A673 (cell line): Measurements from ENCODE around the gene SMU1.

ENCODE experiments used
- CTCF ChIP-seq: fragments of 300-800, 200-600 bp; sonication (generic); conservative IDR thresholded peaks from 2 replicates; pipeline ENCODE4 v1.5.1; 2017; ENCODE audit warnings: low read depth, mild to moderate bottlenecking, antibody characterized with exemption, low read length, moderate library complexity, mixed read lengths
- EZH2 ChIP-seq: fragments of 200-600 bp; sonication (generic); IDR thresholded peaks from 2 replicates; pipeline ENCODE4 v1.6.1; 2017; ENCODE audit warnings: borderline replicate concordance, low read depth, mild to moderate bottlenecking, mixed read lengths, antibody characterized with exemption, low read length; ENCODE audit not compliant: poor library complexity, severe bottlenecking

GRCh38 chr9:33076046-33077004 lies at the start of gene SMU1:
- no peak for TF ChIP-seq CTCF
- no peak for TF ChIP-seq EZH2
